ENCODE measurements around the gene KLHL13.
"Not testable (repeated sequence)": the region's sequence is repeated elsewhere in the genome, so short reads cannot be mapped to it uniquely, and the experiment has no call there.

The KLHL13 gene

GRCh38 chrX:118066867-118067515 is 49.6 kb downstream of the KLHL13 start:
- peak; percentile 69 for DNase-seq

GRCh38 chrX:118062817-118063615 is 53.6 kb downstream of the KLHL13 start:
- DNase-seq = no peak

- DNase-seq = no peak
Measured at GRCh38 chrX:118062048-118062789, 54.4 kb downstream of the KLHL13 start.

GRCh38 chrX:118058924-118059323 is 57.7 kb downstream of the KLHL13 start:
- no peak for DNase-seq

GRCh38 chrX:118056870-118057269 is 59.7 kb downstream of the KLHL13 start:
- DNase-seq = no peak

GRCh38 chrX:118049713-118050112 is 66.9 kb downstream of the KLHL13 start:
- no peak for DNase-seq

GRCh38 chrX:118047446-118048186 is 69.0 kb downstream of the KLHL13 start:
- no peak for DNase-seq

- DNase-seq = no peak
Measured at GRCh38 chrX:118039591-118039990, 77.0 kb downstream of the KLHL13 start.

- no peak for DNase-seq
Measured at GRCh38 chrX:118038614-118039365, 77.8 kb downstream of the KLHL13 start.

GRCh38 chrX:118026631-118027030 is 90.0 kb downstream of the KLHL13 start:
- DNase-seq = no peak

GRCh38 chrX:118025226-118025625 is 91.4 kb downstream of the KLHL13 start:
- DNase-seq = no peak

GRCh38 chrX:118024482-118024881 is 92.1 kb downstream of the KLHL13 start:
- DNase-seq = no peak

- no peak for DNase-seq
Measured at GRCh38 chrX:118022753-118023152, 93.9 kb downstream of the KLHL13 start.

- DNase-seq = no peak
Measured at GRCh38 chrX:118016422-118016821, 100.2 kb downstream of the KLHL13 start.

- not testable (repeated sequence) for DNase-seq
Measured at GRCh38 chrX:118002417-118002816, 114.2 kb downstream of the KLHL13 start.

- no peak for DNase-seq
Measured at GRCh38 chrX:118000518-118000917, 116.1 kb downstream of the KLHL13 start.

GRCh38 chrX:117998171-117998570 is 118.4 kb downstream of the KLHL13 start:
- DNase-seq = no peak

GRCh38 chrX:117996918-117997480 is 119.6 kb downstream of the KLHL13 start:
- peak; percentile 27 for DNase-seq

- no peak for DNase-seq
Measured at GRCh38 chrX:117996408-117996807, 120.2 kb downstream of the KLHL13 start.

GRCh38 chrX:117995378-117995777 is 121.2 kb downstream of the KLHL13 start:
- no peak for DNase-seq

GRCh38 chrX:117992192-117992723 is 124.4 kb downstream of the KLHL13 start:
- no peak for DNase-seq

GRCh38 chrX:117990438-117990837 is 126.2 kb downstream of the KLHL13 start:
- no peak for DNase-seq
